GM12878 (cell line): ENCODE results near the gene PKP3. TPM values are rescaled to one million over a fixed set of nuclear protein-coding genes. Genes with fewer than 3 reads are reported as not detected.

Source experiments
- BHLHE40 ChIP-seq, 2 experiments: fragments of 450-650 bp in 1 of 2; IDR thresholded peaks; 2 replicates each; pipeline ENCODE4 v1.6.1; 2011 to 2017; ENCODE audit warnings: low read depth in 2 of 2, borderline replicate concordance in 1 of 2, improper control_type of control experiment in 1 of 2, low read length in 1 of 2, mild to moderate bottlenecking in 1 of 2
- BRCA1 ChIP-seq: IDR thresholded peaks from 2 replicates; pipeline ENCODE4 v1.6.1; 2011; ENCODE audit warnings: low read depth, low read length, improper control_type of control experiment
- CBFB ChIP-seq: IDR thresholded peaks from 2 replicates; pipeline ENCODE4 v1.6.1; 2016; ENCODE audit warnings: antibody characterized with exemption, low read depth
- DPF2 ChIP-seq: fragments of 450-650 bp; IDR thresholded peaks from 2 replicates; pipeline ENCODE4 v1.6.1; 2017; ENCODE audit warnings: mild to moderate bottlenecking
- EED ChIP-seq: sonication (generic); IDR thresholded peaks from 2 replicates; pipeline ENCODE4 v1.6.1; 2016; ENCODE audit warnings: antibody characterized with exemption, low read depth
- GATAD2B ChIP-seq: fragments of 450-650 bp; conservative IDR thresholded peaks from 2 replicates; pipeline ENCODE4 v1.6.1; 2017; ENCODE audit warnings: low read depth, mild to moderate bottlenecking, moderate library complexity
- HDGF ChIP-seq: fragments of 450-650 bp; IDR thresholded peaks from 2 replicates; pipeline ENCODE4 v1.6.1; 2016; ENCODE audit warnings: antibody characterized with exemption
- JUND ChIP-seq: IDR thresholded peaks from 2 replicates; pipeline ENCODE4 v1.6.1; 2012; ENCODE audit warnings: low read depth, mild to moderate bottlenecking, low read length, improper control_type of control experiment, moderate library complexity
- KLF5 ChIP-seq: fragments of 450-650 bp; IDR thresholded peaks from 2 replicates; pipeline ENCODE4 v1.6.1; 2014; ENCODE audit warnings: mild to moderate bottlenecking; ENCODE audit not compliant: partially characterized antibody
- NBN ChIP-seq: fragments of 450-650 bp; IDR thresholded peaks from 2 replicates; pipeline ENCODE4 v1.6.1; 2016
- NFYB ChIP-seq: IDR thresholded peaks from 2 replicates; pipeline ENCODE4 v1.6.1; 2011; ENCODE audit warnings: low read depth, mild to moderate bottlenecking, low read length, improper control_type of control experiment, moderate library complexity; ENCODE audit not compliant: insufficient read depth
- NR2F1 ChIP-seq: fragments of 450-650 bp; conservative IDR thresholded peaks from 2 replicates; pipeline ENCODE4 v1.6.1; 2017; ENCODE audit warnings: mild to moderate bottlenecking
- POLR2A ChIP-seq: IDR thresholded peaks from 2 replicates; pipeline ENCODE4 v1.6.1; 2011; ENCODE audit warnings: low read depth, mild to moderate bottlenecking, low read length
- POLR2AphosphoS5 ChIP-seq: IDR thresholded peaks from 2 replicates; pipeline ENCODE4 v1.6.1; 2011; ENCODE audit warnings: mild to moderate bottlenecking, low read length, inconsistent platforms
- RAD21 ChIP-seq: IDR thresholded peaks from 2 replicates; pipeline ENCODE4 v1.6.1; 2011; ENCODE audit warnings: mild to moderate bottlenecking, low read depth, low read length, moderate library complexity; ENCODE audit not compliant: insufficient read depth
- RFX5 ChIP-seq: IDR thresholded peaks from 2 replicates; pipeline ENCODE4 v1.6.1; 2011; ENCODE audit warnings: low read depth, low read length, improper control_type of control experiment
- SRF ChIP-seq, 2 experiments: IDR thresholded peaks; 2 replicates each; pipeline ENCODE4 v1.6.1; 2011; ENCODE audit warnings: low read depth in 2 of 2, low read length in 2 of 2, mild to moderate bottlenecking in 1 of 2, moderate library complexity in 1 of 2
- SUPT20H ChIP-seq: IDR thresholded peaks from 2 replicates; pipeline ENCODE4 v1.6.1; 2011; ENCODE audit warnings: low read depth, mild to moderate bottlenecking, low read length, moderate library complexity, borderline replicate concordance; ENCODE audit not compliant: control insufficient read depth
- TCF12 ChIP-seq: IDR thresholded peaks from 2 replicates; pipeline ENCODE4 v1.6.1; 2011; ENCODE audit warnings: low read depth, mild to moderate bottlenecking, low read length
- YBX1 ChIP-seq: fragments of 450-650 bp; IDR thresholded peaks from 2 replicates; pipeline ENCODE4 v1.6.1; 2016; ENCODE audit warnings: antibody characterized with exemption
- ZSCAN29 ChIP-seq: fragments of 450-650 bp; IDR thresholded peaks from 2 replicates; pipeline ENCODE4 v1.6.1; 2017; ENCODE audit warnings: mild to moderate bottlenecking, moderate library complexity
- polyA plus RNA-seq, 11 experiments: library from polyadenylated mRNA; depleted of rRNA in 4 of 11; unstranded in 6 of 11; stranded (reverse) in 5 of 11; fragments of >200 nt; fragmentation: Nextera tagmentation in 4 of 11; fragmentation: Illumina TruSeq in 1 of 11; extraction: Ambion mirVana in 4 of 11; extraction: Trizol in 1 of 11; gene quantifications; 1 replicate in 1 of 11; 2 replicates in 10 of 11; pipeline versions ENCODE4 v1.2.1 to v1.2.3, GENCODE V29; 2011 to 2016; ENCODE audit warnings: inconsistent platforms in 2 of 11, missing spikeins in 2 of 11, low read depth in 1 of 11
- total RNA-seq, 4 experiments: library from RNA; depleted of rRNA in 3 of 4; stranded (reverse); fragments of >200 nt in 3 of 4; fragmentation: Illumina TruSeq in 1 of 4; extraction: Trizol in 1 of 4; gene quantifications; 2 replicates each; pipeline versions ENCODE4 v1.2.1 to v1.2.3, GENCODE V29; 2013 to 2021
- TF ChIP-seq, protein P1 (sequence below): IDR thresholded peaks from 2 replicates; pipeline ENCODE4 v1.6.1; 2011; ENCODE audit warnings: borderline replicate concordance, low read depth, mild to moderate bottlenecking, moderate library complexity, mixed read lengths, low read length; ENCODE audit not compliant: insufficient read depth; ENCODE audit errors: extremely low read length
- TF ChIP-seq, protein P2 (sequence below): fragments of 450-650 bp; IDR thresholded peaks from 2 replicates; pipeline ENCODE4 v1.6.1; 2017; ENCODE audit warnings: antibody characterized with exemption, mild to moderate bottlenecking, moderate library complexity
- TF ChIP-seq, protein P3 (sequence below): IDR thresholded peaks from 2 replicates; pipeline ENCODE4 v1.6.1; 2011; ENCODE audit warnings: borderline replicate concordance, low read depth, mild to moderate bottlenecking, moderate library complexity, low read length; ENCODE audit not compliant: insufficient read depth, poor library complexity, severe bottlenecking
- TF ChIP-seq, protein P4 (sequence below): fragments of 450-650 bp; IDR thresholded peaks from 2 replicates; pipeline ENCODE4 v1.6.1; 2016; ENCODE audit warnings: mild to moderate bottlenecking

Gene PKP3
- total and polyA plus RNA-seq, 10 of the 15 experiments (the other 5 are each of a cell fraction or from before 2014, with no cell fraction given), result 0.45 to 0.90 TPM; not detected in 8

DNA sequence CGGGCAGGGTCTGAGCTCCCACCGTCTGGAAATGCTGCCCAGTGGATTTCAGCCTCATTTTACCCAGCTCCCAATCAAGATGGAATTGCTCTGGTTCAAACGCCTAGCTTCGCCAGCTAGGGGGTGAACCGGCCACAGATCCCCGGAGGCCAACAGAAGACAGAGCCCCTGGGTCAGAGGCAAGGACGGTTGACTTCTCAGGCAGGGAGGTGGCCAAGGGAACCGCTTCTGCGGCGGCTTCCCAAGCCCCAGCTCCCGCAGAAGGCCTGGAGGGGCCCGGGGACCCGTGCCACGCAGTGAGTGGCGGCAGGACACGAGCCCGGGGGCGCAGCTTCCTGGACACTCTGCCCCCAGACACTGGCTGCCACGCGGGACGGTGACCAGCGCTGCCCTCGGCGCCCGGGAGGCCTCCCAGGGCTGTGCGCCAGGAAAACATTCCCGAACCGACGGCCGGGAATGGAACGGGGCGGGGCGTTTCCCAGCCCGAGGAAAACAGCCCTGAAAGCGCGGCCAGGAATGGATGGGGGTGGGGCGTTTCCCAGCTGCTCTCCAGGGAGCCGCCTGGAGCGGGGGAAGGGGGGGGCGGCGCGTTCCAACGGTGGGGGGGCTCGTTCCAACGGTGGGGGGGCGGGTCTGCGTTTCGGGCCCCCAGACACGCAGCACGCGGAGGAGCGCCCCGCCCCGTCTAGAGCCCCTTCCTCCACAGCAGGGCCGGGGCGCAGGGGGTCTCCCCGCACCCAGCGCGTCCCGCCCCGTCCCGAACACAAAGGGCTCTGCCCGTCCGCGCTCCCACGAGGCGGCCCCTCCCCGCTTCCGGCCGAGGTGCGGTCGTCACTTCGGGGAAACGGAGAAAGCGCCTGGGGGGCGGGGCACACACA is 38.2 kb upstream of the PKP3 start (continued):
- TF ChIP-seq, protein P1, sequence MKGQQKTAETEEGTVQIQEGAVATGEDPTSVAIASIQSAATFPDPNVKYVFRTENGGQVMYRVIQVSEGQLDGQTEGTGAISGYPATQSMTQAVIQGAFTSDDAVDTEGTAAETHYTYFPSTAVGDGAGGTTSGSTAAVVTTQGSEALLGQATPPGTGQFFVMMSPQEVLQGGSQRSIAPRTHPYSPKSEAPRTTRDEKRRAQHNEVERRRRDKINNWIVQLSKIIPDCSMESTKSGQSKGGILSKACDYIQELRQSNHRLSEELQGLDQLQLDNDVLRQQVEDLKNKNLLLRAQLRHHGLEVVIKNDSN, result no peak
- TF ChIP-seq DPF2 (peak; percentile 75; the same call in 1 of the 2 replicates), YBX1 (no peak), POLR2AphosphoS5 (peak; percentile 72), BHLHE40 (IDR thresholded peaks at IDR 0.05; ENCODE audit: borderline replicate concordance in 1 of 2, low read depth in 2 of 2, low read length in 1 of 2) (peak in 1 of 2 experiments; percentile 47; a peak in 2 of 4 replicates), GATAD2B (peak; percentile 84), JUND (no peak), TCF12 (0 out of 2 replicates have a peak, but pooled peaks have one; percentile 20), CBFB (0 out of 2 replicates have a peak, but pooled peaks have one; percentile 28), HDGF (peak; percentile 37), POLR2A (peak; percentile 80), ZSCAN29 (no peak), KLF5 (peak; percentile 71), NBN (no peak), NR2F1 (no peak), SUPT20H (no peak), NFYB (no peak), RFX5 (no peak), SRF (IDR thresholded peaks at IDR 0.05; ENCODE audit: low read depth in 2 of 2, low read length in 2 of 2) (no peak), RAD21 (no peak), EED (peak; percentile 69; the same call in 1 of the 2 replicates), BRCA1 (no peak)
- TF ChIP-seq, protein P2, sequence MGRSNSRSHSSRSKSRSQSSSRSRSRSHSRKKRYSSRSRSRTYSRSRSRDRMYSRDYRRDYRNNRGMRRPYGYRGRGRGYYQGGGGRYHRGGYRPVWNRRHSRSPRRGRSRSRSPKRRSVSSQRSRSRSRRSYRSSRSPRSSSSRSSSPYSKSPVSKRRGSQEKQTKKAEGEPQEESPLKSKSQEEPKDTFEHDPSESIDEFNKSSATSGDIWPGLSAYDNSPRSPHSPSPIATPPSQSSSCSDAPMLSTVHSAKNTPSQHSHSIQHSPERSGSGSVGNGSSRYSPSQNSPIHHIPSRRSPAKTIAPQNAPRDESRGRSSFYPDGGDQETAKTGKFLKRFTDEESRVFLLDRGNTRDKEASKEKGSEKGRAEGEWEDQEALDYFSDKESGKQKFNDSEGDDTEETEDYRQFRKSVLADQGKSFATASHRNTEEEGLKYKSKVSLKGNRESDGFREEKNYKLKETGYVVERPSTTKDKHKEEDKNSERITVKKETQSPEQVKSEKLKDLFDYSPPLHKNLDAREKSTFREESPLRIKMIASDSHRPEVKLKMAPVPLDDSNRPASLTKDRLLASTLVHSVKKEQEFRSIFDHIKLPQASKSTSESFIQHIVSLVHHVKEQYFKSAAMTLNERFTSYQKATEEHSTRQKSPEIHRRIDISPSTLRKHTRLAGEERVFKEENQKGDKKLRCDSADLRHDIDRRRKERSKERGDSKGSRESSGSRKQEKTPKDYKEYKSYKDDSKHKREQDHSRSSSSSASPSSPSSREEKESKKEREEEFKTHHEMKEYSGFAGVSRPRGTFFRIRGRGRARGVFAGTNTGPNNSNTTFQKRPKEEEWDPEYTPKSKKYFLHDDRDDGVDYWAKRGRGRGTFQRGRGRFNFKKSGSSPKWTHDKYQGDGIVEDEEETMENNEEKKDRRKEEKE, result no peak
- TF ChIP-seq, protein P3, sequence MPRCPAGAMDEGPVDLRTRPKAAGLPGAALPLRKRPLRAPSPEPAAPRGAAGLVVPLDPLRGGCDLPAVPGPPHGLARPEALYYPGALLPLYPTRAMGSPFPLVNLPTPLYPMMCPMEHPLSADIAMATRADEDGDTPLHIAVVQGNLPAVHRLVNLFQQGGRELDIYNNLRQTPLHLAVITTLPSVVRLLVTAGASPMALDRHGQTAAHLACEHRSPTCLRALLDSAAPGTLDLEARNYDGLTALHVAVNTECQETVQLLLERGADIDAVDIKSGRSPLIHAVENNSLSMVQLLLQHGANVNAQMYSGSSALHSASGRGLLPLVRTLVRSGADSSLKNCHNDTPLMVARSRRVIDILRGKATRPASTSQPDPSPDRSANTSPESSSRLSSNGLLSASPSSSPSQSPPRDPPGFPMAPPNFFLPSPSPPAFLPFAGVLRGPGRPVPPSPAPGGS, result no peak
- TF ChIP-seq, protein P4, sequence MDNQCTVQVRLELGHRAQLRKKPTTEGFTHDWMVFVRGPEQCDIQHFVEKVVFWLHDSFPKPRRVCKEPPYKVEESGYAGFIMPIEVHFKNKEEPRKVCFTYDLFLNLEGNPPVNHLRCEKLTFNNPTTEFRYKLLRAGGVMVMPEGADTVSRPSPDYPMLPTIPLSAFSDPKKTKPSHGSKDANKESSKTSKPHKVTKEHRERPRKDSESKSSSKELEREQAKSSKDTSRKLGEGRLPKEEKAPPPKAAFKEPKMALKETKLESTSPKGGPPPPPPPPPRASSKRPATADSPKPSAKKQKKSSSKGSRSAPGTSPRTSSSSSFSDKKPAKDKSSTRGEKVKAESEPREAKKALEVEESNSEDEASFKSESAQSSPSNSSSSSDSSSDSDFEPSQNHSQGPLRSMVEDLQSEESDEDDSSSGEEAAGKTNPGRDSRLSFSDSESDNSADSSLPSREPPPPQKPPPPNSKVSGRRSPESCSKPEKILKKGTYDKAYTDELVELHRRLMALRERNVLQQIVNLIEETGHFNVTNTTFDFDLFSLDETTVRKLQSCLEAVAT, result no peak; the same call in none of the 2 replicates
